Vagina (tissue), 2 donors: ENCODE data around the gene ADGRV1. TPM values are rescaled to one million over a fixed set of nuclear protein-coding genes. Genes with fewer than 3 reads are reported as not detected.
"Not testable (repeated sequence)": the region's sequence is repeated elsewhere in the genome, so short reads cannot be mapped to it uniquely, and the experiment has no call there.

ENCODE experiments used
- DNase-seq, 2 donors: peaks; one replicate each; pipeline ENCODE4 v3.0.0-alpha.2; 2017; ENCODE audit errors: extremely low spot score in 2 of 2
- H3K27ac ChIP-seq: fragments of 200-600 bp; sonication (generic); one replicate; pipeline ENCODE4 v1.5.1; 2019
- H3K27me3 ChIP-seq: fragments of 200-600 bp; sonication (generic); one replicate; pipeline ENCODE4 v1.5.1; 2019
- H3K36me3 ChIP-seq, 2 donors: fragments of 200-600 bp; sonication (generic); one replicate each; pipeline ENCODE4 v1.5.1; 2017 to 2019
- H3K4me1 ChIP-seq: fragments of 200-600 bp; sonication (generic); one replicate; pipeline ENCODE4 v1.5.1; 2019
- H3K4me3 ChIP-seq, 2 donors: fragments of 200-600 bp; sonication (generic); 1 replicate in 1 of 2; 2 replicates in 1 of 2; pipeline ENCODE4 v1.5.1; 2016 to 2019
- H3K9me3 ChIP-seq: fragments of 200-600 bp; sonication (generic); one replicate; pipeline ENCODE4 v1.5.1; 2019
- CTCF ChIP-seq, 3 experiments: fragments of 450-650 bp in 2 of 3; fragments of 200-600 bp in 1 of 3; sonication (generic) in 1 of 3; IDR thresholded peaks; one replicate each; pipeline ENCODE4 v1.5.1; 2017 to 2019; ENCODE audit warnings: antibody characterized with exemption in 3 of 3, mild to moderate bottlenecking in 2 of 3, moderate library complexity in 2 of 3
- POLR2A ChIP-seq, 2 donors: fragments of 450-650 bp; IDR thresholded peaks; one replicate each; pipeline ENCODE4 v1.6.1; 2017; ENCODE audit warnings: antibody characterized with exemption in 2 of 2, mild to moderate bottlenecking in 2 of 2, moderate library complexity in 2 of 2
- POLR2AphosphoS5 ChIP-seq, 2 donors: sonication (generic); formaldehyde crosslinking; IDR thresholded peaks; one replicate each; pipeline ENCODE4 v1.9.0; 2017; ENCODE audit warnings: antibody characterized with exemption in 2 of 2, mild to moderate bottlenecking in 2 of 2, low read depth in 1 of 2; ENCODE audit not compliant: insufficient read depth in 1 of 2
- intact Hi-C: fragments of 100-400 bp; cut with DNase I; formaldehyde crosslinking; loops from one replicate; pipeline ENCODE4 v1.15.1; 2023
- total RNA-seq: library from RNA; depleted of rRNA; stranded (reverse); fragments of >200 nt; gene quantifications from one replicate; pipeline ENCODE4 v1.2.3, GENCODE V29; 2016

ADGRV1 gene
- total RNA-seq, 1 donor from 2014 or later: 10.6 TPM

- H3K27me3 ChIP-seq: no peaks in the 10 kb centered on the region
- TF ChIP-seq POLR2A (IDR thresholded peaks at IDR 0.05) (no peak), CTCF (IDR thresholded peaks at IDR 0.05) (no peak), POLR2AphosphoS5 (IDR thresholded peaks at IDR 0.05; ENCODE audit: insufficient read depth in 1 of 2, low read depth in 1 of 2) (no peak)
- H3K27ac ChIP-seq: no peak overlapping the region
- no peaks in the 10 kb centered on the region for H3K36me3 ChIP-seq
- no peaks in the 10 kb centered on the region for H3K4me1 ChIP-seq
- no peak for DNase-seq
- H3K4me3 ChIP-seq: no peak overlapping the region
- intact Hi-C loops: no loop called here
- H3K9me3 ChIP-seq: no peaks in the 10 kb centered on the region
These were observed 209.1 kb downstream of the ADGRV1 start for GRCh38 chr5:90767710-90768109.

- H3K36me3 ChIP-seq, H3K4me3 ChIP-seq, intact Hi-C loops, H3K9me3 ChIP-seq, H3K27ac ChIP-seq, H3K4me1 ChIP-seq, DNase-seq, H3K27me3 ChIP-seq: not testable (repeated sequence)
These were observed 211.5 kb downstream of the ADGRV1 start for GRCh38 chr5:90770006-90770541.

- no peak for TF ChIP-seq POLR2AphosphoS5 (IDR thresholded peaks at IDR 0.05; ENCODE audit: insufficient read depth in 1 of 2, low read depth in 1 of 2)
- no peak for TF ChIP-seq POLR2A (IDR thresholded peaks at IDR 0.05)
- no peak for TF ChIP-seq CTCF (IDR thresholded peaks at IDR 0.05)
- no peak for DNase-seq
These were observed 219.4 kb downstream of the ADGRV1 start for GRCh38 chr5:90777959-90778358.

GRCh38 chr5:90783460-90784333 lies 225.1 kb downstream of the ADGRV1 start:
- H3K27ac ChIP-seq: no peak overlapping the region
- TF ChIP-seq POLR2A (IDR thresholded peaks at IDR 0.05) (no peak), CTCF (IDR thresholded peaks at IDR 0.05) (peak; percentile 49 to 63 (median 56))
- no peak for DNase-seq
- no peaks in the 10 kb centered on the region for H3K27me3 ChIP-seq
- H3K4me3 ChIP-seq: no peak overlapping the region
- H3K36me3 ChIP-seq: no peaks in the 10 kb centered on the region
- no peaks in the 10 kb centered on the region for H3K4me1 ChIP-seq
- no peaks in the 10 kb centered on the region for H3K9me3 ChIP-seq
- intact Hi-C loops: loop anchor here (10.0 kb wide), 1 partner anchor 339 kb away; no protein-coding TSS in a partner anchor

More at GRCh38 chr5:90777959-90778358, 219.4 kb downstream of the ADGRV1 start:
- Histone ChIP-seq H3K4me3 (no peak overlapping the region), H3K9me3 (no peaks in the 10 kb centered on the region), H3K27ac (no peak overlapping the region), H3K27me3 (no peaks in the 10 kb centered on the region), H3K4me1 (no peaks in the 10 kb centered on the region), H3K36me3 (no peaks in the 10 kb centered on the region)
- intact Hi-C loops: no loop called here

- Histone ChIP-seq H3K27me3 (no peaks in the 10 kb centered on the region), H3K4me3 (no peak overlapping the region), H3K27ac (no peak overlapping the region), H3K4me1 (no peaks in the 10 kb centered on the region), H3K9me3 (no peaks in the 10 kb centered on the region), H3K36me3 (no peaks in the 10 kb centered on the region)
- TF ChIP-seq POLR2A (IDR thresholded peaks at IDR 0.05) (no peak), POLR2AphosphoS5 (IDR thresholded peaks at IDR 0.05; ENCODE audit: insufficient read depth in 1 of 2, low read depth in 1 of 2) (no peak), CTCF (IDR thresholded peaks at IDR 0.05) (no peak)
- intact Hi-C loops: loop anchor here (10.0 kb wide), 1 partner anchor 342 kb away; no protein-coding TSS in a partner anchor
- DNase-seq: no peak
These were observed 228.2 kb downstream of the ADGRV1 start for GRCh38 chr5:90786756-90787155.
